Ovary (tissue), 9 donors: ENCODE results near the gene RBM11. TPM values are rescaled to one million over a fixed set of nuclear protein-coding genes. Genes with fewer than 3 reads are reported as not detected.
A peak's percentile ranks its signal among the peaks of the same experiment; 100 is the strongest.

ENCODE experiments used
- DNase-seq, 5 donors: peaks; one replicate each; pipeline ENCODE4 v3.0.0-alpha.2; 2019 to 2020
- H3K27ac ChIP-seq, 2 donors: fragments of 200-600 bp; one replicate each; pipeline versions ENCODE4 v1.5.1 to v1.8.0; 2019 to 2022
- H3K27me3 ChIP-seq: fragments of 200-600 bp; one replicate; pipeline ENCODE4 v1.8.0; 2022
- H3K36me3 ChIP-seq: fragments of 200-600 bp; sonication (generic); one replicate; pipeline ENCODE4 v1.5.1; 2019
- H3K4me1 ChIP-seq: one replicate; pipeline ENCODE4 v1.8.1; 2013; ENCODE audit warnings: mild to moderate bottlenecking, moderate library complexity; ENCODE audit not compliant: insufficient read depth
- H3K4me3 ChIP-seq: fragments of 200-600 bp; sonication (generic); one replicate; pipeline ENCODE4 v1.5.1; 2017
- H3K9me3 ChIP-seq, 2 donors: fragments of 200-600 bp in 1 of 2; sonication (generic) in 1 of 2; one replicate each; pipeline versions ENCODE4 v1.5.1 to v1.8.1; 2013 to 2019; ENCODE audit warnings: mild to moderate bottlenecking in 1 of 2, moderate library complexity in 1 of 2
- CTCF ChIP-seq, 3 donors: fragments of 450-650 bp in 2 of 3; fragments of 200-600 bp in 1 of 3; IDR thresholded peaks; one replicate each; pipeline versions ENCODE4 v1.5.1 to v1.8.0; 2016 to 2022; ENCODE audit warnings: antibody characterized with exemption in 3 of 3, mild to moderate bottlenecking in 1 of 3
- EP300 ChIP-seq: sonication (generic); formaldehyde crosslinking; IDR thresholded peaks from one replicate; pipeline ENCODE4 v1.6.1; 2017; ENCODE audit warnings: antibody characterized with exemption
- POLR2A ChIP-seq: fragments of 450-650 bp; IDR thresholded peaks from one replicate; pipeline ENCODE4 v1.6.1; 2017; ENCODE audit warnings: antibody characterized with exemption, mild to moderate bottlenecking, moderate library complexity
- WGBS, 3 donors: extraction: QIAGEN DNeasy Blood & Tissue Kit in 1 of 3; methylation state at CpG; one replicate each; pipeline versions ENCODE4 v1.1.5 to v1.1.7; 2013 to 2017; 5-methylcytosine and 5-hydroxymethylcytosine counted together
- intact Hi-C, 4 donors: fragments of 100-400 bp; cut with DNase I; formaldehyde crosslinking; loops; one replicate each; pipeline versions ENCODE4 v1.11.0 to v1.15.1; 2022 to 2023
- polyA plus RNA-seq, 2 donors: library from polyadenylated mRNA; stranded (reverse); fragments of 200-250 nt in 1 of 2; fragments of 350-450 nt in 1 of 2; fragmentation: Illumina TruSeq in 1 of 2; extraction: RNeasy Lipid Tissue Mini Kit (QIAGEN cat#74804) in 1 of 2; gene quantifications; one replicate each; pipeline ENCODE4 v1.2.3, GENCODE V29; 2013 to 2014
- total RNA-seq, 7 donors: library from RNA; depleted of rRNA in 2 of 7; stranded (reverse); fragments of >200 nt in 2 of 7; fragmentation: NEBNext Ultra II Directional in 3 of 7; extraction: Animal tissue kit (Norgen Biotek cat#: 25700) in 3 of 7; gene quantifications; one replicate each; pipeline versions ENCODE4 v1.1.0 to v1.2.4, GENCODE V29; 2016 to 2023
- donor health status: DM: no; HTN: no; CAD: no; lungs with moderate emphysema.
- donor health status: DM: no; HTN: no; CAD: no.
- donor health status: Bipolar disorder and iron deficiency.
- donor health status: DM: yes; HTN: yes; CAD: no.
- donor health status: DM: no; HTN: no; CAD: no.
- donor health status: DM: yes; HTN: yes; CAD: no.

Gene RBM11
- total and polyA plus RNA-seq, 9 donors = 4.8 to 9.2 (median 7.2) TPM

- TF ChIP-seq CTCF (IDR thresholded peaks at IDR 0.05) (no peak), POLR2A (no peak), EP300 (no peak)
- DNase-seq = no peak
- Histone ChIP-seq H3K27ac (no peak overlapping the region), H3K4me1 (peaks cover 2% of the 10 kb centered on the region), H3K4me3 (no peak overlapping the region), H3K36me3 (no peaks in the 10 kb centered on the region), H3K27me3 (no peaks in the 10 kb centered on the region), H3K9me3 (no peaks in the 10 kb centered on the region)
- intact Hi-C loops = no loop called here
- WGBS, 3 donors = 68 to 83% (median 73%) methylated on average over 3 of the region's 3 CpGs
Measured at GRCh38 chr21:14271053-14271452, 55.1 kb downstream of the RBM11 start.

- H3K4me1 ChIP-seq = peaks cover 2% of the 10 kb centered on the region
- no peak for DNase-seq
- intact Hi-C loops = no loop called here
- no peak overlapping the region for H3K4me3 ChIP-seq
- no peaks in the 10 kb centered on the region for H3K27me3 ChIP-seq
- no peaks in the 10 kb centered on the region for H3K9me3 ChIP-seq
- TF ChIP-seq EP300 (no peak), CTCF (IDR thresholded peaks at IDR 0.05) (no peak), POLR2A (no peak)
- WGBS, 3 donors = 75 to 80% (median 75%) methylated on average over 6 of the region's 6 CpGs
- no peak overlapping the region for H3K27ac ChIP-seq
- H3K36me3 ChIP-seq = no peaks in the 10 kb centered on the region
Measured at GRCh38 chr21:14271641-14272040, 55.7 kb downstream of the RBM11 start.

- 17 to 29% (median 25%) methylated on average over 32 to 39 of the region's 39 CpGs for WGBS, 3 donors
- no peak overlapping the region for H3K4me3 ChIP-seq
- intact Hi-C loops = no loop called here
Measured at GRCh38 chr21:14273736-14274538, 58.0 kb downstream of the RBM11 start.

GRCh38 chr21:14275702-14276205 is 59.8 kb downstream of the RBM11 start:
- WGBS, 3 donors = 78 to 85% (median 80%) methylated on average over 4 of the region's 4 CpGs
- intact Hi-C loops = no loop called here
- TF ChIP-seq CTCF (IDR thresholded peaks at IDR 0.05) (no peak), EP300 (no peak), POLR2A (no peak)

More at GRCh38 chr21:14273736-14274538, 58.0 kb downstream of the RBM11 start:
- TF ChIP-seq EP300 = no peak
- no peak for TF ChIP-seq CTCF (IDR thresholded peaks at IDR 0.05)
- no peak for TF ChIP-seq POLR2A
- H3K9me3 ChIP-seq = no peaks in the 10 kb centered on the region
- no peaks in the 10 kb centered on the region for H3K27me3 ChIP-seq
- peaks cover 2% of the 10 kb centered on the region for H3K4me1 ChIP-seq
- peak in 2 of 5 donors; percentile 8 to 33 for DNase-seq
- H3K36me3 ChIP-seq = no peaks in the 10 kb centered on the region
- no peak overlapping the region for H3K27ac ChIP-seq

More at GRCh38 chr21:14275702-14276205, 59.8 kb downstream of the RBM11 start:
- no peaks in the 10 kb centered on the region for H3K27me3 ChIP-seq
- H3K27ac ChIP-seq = no peak overlapping the region
- no peak overlapping the region for H3K4me3 ChIP-seq
- no peaks in the 10 kb centered on the region for H3K36me3 ChIP-seq
- H3K9me3 ChIP-seq = no peaks in the 10 kb centered on the region
- peaks cover 2% of the 10 kb centered on the region for H3K4me1 ChIP-seq
- no peak for DNase-seq

Other genes with a start within 250 kb of the RBM11 start
- gene LIPI, start 5.2 kb upstream of the RBM11 start, total RNA-seq = under 1 TPM in 1 of 7 donors, not detected in 6; 0.48 TPM
- gene LIPI, start 5.2 kb upstream of the RBM11 start, polyA plus RNA-seq = under 1 TPM in 1 of 2 donors, not detected in 1; 0.18 TPM
- 10 to 100 TPM; 17.3 to 39.1 (median 27.7) TPM for gene HSPA13, start 167.0 kb downstream of the RBM11 start, total RNA-seq
- gene HSPA13, start 167.0 kb downstream of the RBM11 start, polyA plus RNA-seq = 10 to 100 TPM; 12.9 to 14.3 TPM